Caki2 (cell line): ENCODE measurements around the gene NRG2. TPM values are rescaled to one million over a fixed set of nuclear protein-coding genes. Genes with fewer than 3 reads are reported as not detected.

Experiments
- DNase-seq: peaks from one replicate; pipeline ENCODE4 v3.0.0-alpha.2; 2015; ENCODE audit warnings: low read depth
- in situ Hi-C: cut with HindIII; loops from 2 replicates; pipeline ENCODE4 v1.10.0; 2016; ENCODE audit warnings: low sequenced_read_pairs, low pct_unique_long_range_greater_than_20kb, mixed read lengths
- total RNA-seq: library from RNA; depleted of rRNA; stranded (reverse); fragments of >200 nt; shearing (Covaris generic); gene quantifications from 2 replicates; pipeline ENCODE4 v1.2.3, GENCODE V29; 2014; ENCODE audit warnings: low replicate concordance

NRG2 gene
- total RNA-seq, 1 experiment from 2014 or later: 6.8 TPM

- in situ Hi-C loops: no loop called here
- no peak for DNase-seq
Observed at GRCh38 chr5:139882961-139883539, 160.0 kb downstream of the NRG2 start.

- in situ Hi-C loops: no loop called here
- DNase-seq: no peak
Observed at GRCh38 chr5:139882316-139882715, 160.8 kb downstream of the NRG2 start.

- in situ Hi-C loops: no loop called here
- DNase-seq: no peak
Observed at GRCh38 chr5:139881143-139881733, 161.9 kb downstream of the NRG2 start.

- in situ Hi-C loops: no loop called here
- DNase-seq: no peak
Observed at GRCh38 chr5:139880416-139881142, 162.5 kb downstream of the NRG2 start.

GRCh38 chr5:139878093-139878492 is 165.0 kb downstream of the NRG2 start:
- in situ Hi-C loops: no loop called here
- DNase-seq: peak; percentile 8

GRCh38 chr5:139877129-139877597 is 165.9 kb downstream of the NRG2 start:
- peak; percentile 41 for DNase-seq
- in situ Hi-C loops: no loop called here

GRCh38 chr5:139875957-139876356 is 167.1 kb downstream of the NRG2 start:
- in situ Hi-C loops: no loop called here
- DNase-seq: no peak

- DNase-seq: no peak
- in situ Hi-C loops: no loop called here
Observed at GRCh38 chr5:139872851-139873794, 170.0 kb downstream of the NRG2 start.

GRCh38 chr5:139872052-139872766 is 170.9 kb downstream of the NRG2 start:
- DNase-seq: no peak
- in situ Hi-C loops: no loop called here

- in situ Hi-C loops: no loop called here
- DNase-seq: no peak
Observed at GRCh38 chr5:139871614-139872013, 171.5 kb downstream of the NRG2 start.

GRCh38 chr5:139870677-139871076 is 172.4 kb downstream of the NRG2 start:
- in situ Hi-C loops: no loop called here

GRCh38 chr5:139869042-139869790 is 173.9 kb downstream of the NRG2 start:
- in situ Hi-C loops: no loop called here
- no peak for DNase-seq

More at GRCh38 chr5:139870677-139871076, 172.4 kb downstream of the NRG2 start:
- no peak for DNase-seq

GRCh38 chr5:139867581-139867980 is 175.5 kb downstream of the NRG2 start:
- DNase-seq: no peak
- in situ Hi-C loops: no loop called here

GRCh38 chr5:139867109-139867508 is 176.0 kb downstream of the NRG2 start:
- no peak for DNase-seq
- in situ Hi-C loops: no loop called here

- DNase-seq: no peak
- in situ Hi-C loops: no loop called here
Observed at GRCh38 chr5:139864716-139865483, 178.2 kb downstream of the NRG2 start.

GRCh38 chr5:139863855-139864558 is 179.1 kb downstream of the NRG2 start:
- in situ Hi-C loops: no loop called here
- DNase-seq: no peak
